Endodermal cell (in vitro differentiated cells): ENCODE results near the gene SUPT4H1. TPM values are rescaled to one million over a fixed set of nuclear protein-coding genes. Genes with fewer than 3 reads are reported as not detected.

Experiments used
- DNase-seq: peaks from one replicate; pipeline ENCODE4 v3.0.0-alpha.2; 2017
- H3K27ac ChIP-seq: 2 replicates; pipeline ENCODE4 v1.5.1; 2013; ENCODE audit warnings: mild to moderate bottlenecking, low read depth, low read length, moderate library complexity
- H3K27me3 ChIP-seq: 2 replicates; pipeline ENCODE4 v1.6.1; 2013; ENCODE audit warnings: mild to moderate bottlenecking, low read length, moderate library complexity; ENCODE audit not compliant: insufficient read depth, control insufficient read depth, poor library complexity, severe bottlenecking
- H3K36me3 ChIP-seq: 2 replicates; pipeline ENCODE4 v1.7.0; 2013; ENCODE audit warnings: mild to moderate bottlenecking, low read length, moderate library complexity; ENCODE audit not compliant: control insufficient read depth, insufficient read depth
- H3K4me1 ChIP-seq: one replicate; pipeline ENCODE4 v1.7.0; 2013; ENCODE audit warnings: low read length; ENCODE audit not compliant: control insufficient read depth, insufficient read depth
- H3K4me3 ChIP-seq: 2 replicates; pipeline ENCODE4 v1.5.1; 2013; ENCODE audit warnings: mild to moderate bottlenecking, low read length, moderate library complexity
- H3K9ac ChIP-seq: 2 replicates; pipeline ENCODE4 v1.6.1; 2013; ENCODE audit warnings: mild to moderate bottlenecking, low read length, moderate library complexity; ENCODE audit not compliant: poor library complexity, severe bottlenecking; ENCODE audit errors: extremely low read depth
- H3K9me3 ChIP-seq: 2 replicates; pipeline ENCODE4 v1.6.1; 2013; ENCODE audit warnings: mild to moderate bottlenecking, low read length, moderate library complexity; ENCODE audit not compliant: control insufficient read depth
- H3K27ac Mint-ChIP-seq: 2 replicates; pipeline ENCODE4 v1.8.0; 2020; ENCODE audit warnings: mixed read lengths
- H3K27me3 Mint-ChIP-seq: 2 replicates; pipeline ENCODE4 v1.8.0; 2021; ENCODE audit warnings: mild to moderate bottlenecking, mixed read lengths; ENCODE audit not compliant: insufficient read depth
- H3K36me3 Mint-ChIP-seq: 2 replicates; pipeline ENCODE4 v1.8.0; 2020; ENCODE audit warnings: low read depth, mixed read lengths
- H3K4me1 Mint-ChIP-seq: 2 replicates; pipeline ENCODE4 v1.8.0; 2020; ENCODE audit warnings: mixed read lengths
- H3K4me3 Mint-ChIP-seq: 2 replicates; pipeline ENCODE4 v1.8.0; 2020; ENCODE audit warnings: mild to moderate bottlenecking, moderate library complexity, mixed read lengths
- H3K9me3 Mint-ChIP-seq: 2 replicates; pipeline ENCODE4 v1.8.0; 2020; ENCODE audit warnings: mild to moderate bottlenecking, mixed read lengths
- CTCF ChIP-seq: fragments of 200-600 bp; sonication (generic); conservative IDR thresholded peaks from 2 replicates; pipeline ENCODE4 v1.5.0; 2021; ENCODE audit warnings: antibody characterized with exemption, mild to moderate bottlenecking
- WGBS, 2 experiments: methylation state at CpG; one replicate each; pipeline versions ENCODE4 v1.1.5 to v1.1.7; 2013; ENCODE audit warnings: missing lambda C conversion rate in 2 of 2, mixed read lengths in 1 of 2; ENCODE audit not compliant: insufficient coverage in 1 of 2, insufficient read length in 1 of 2; 5-methylcytosine and 5-hydroxymethylcytosine counted together
- total RNA-seq, 2 donors: library from RNA; stranded (reverse); fragmentation: NEBNext Ultra II Directional in 1 of 2; extraction: Animal tissue kit (Norgen Biotek cat#: 25700) in 1 of 2; gene quantifications; 2 replicates in 1 of 2; 3 replicates in 1 of 2; pipeline ENCODE4 v1.2.1, GENCODE V29; 2021

SUPT4H1 gene
- total RNA-seq, 2 donors from 2014 or later: 97.2 to 98.8 TPM

GRCh38 chr17:58305626-58306025 lies 46.4 kb downstream of the SUPT4H1 start:
- Mint-ChIP-seq H3K4me1 (no peaks in the 10 kb centered on the region), H3K27ac (no peak overlapping the region), H3K4me3 (no peak overlapping the region), H3K36me3 (peaks cover 3% of the 10 kb centered on the region), H3K27me3 (no peaks in the 10 kb centered on the region), H3K9me3 (no peaks in the 10 kb centered on the region)
- no peak overlapping the region for H3K4me3 ChIP-seq
- no peaks in the 10 kb centered on the region for H3K4me1 ChIP-seq
- H3K9me3 ChIP-seq: no peaks in the 10 kb centered on the region
- no peak for DNase-seq
- 89 to 100% methylated on average over 5 to 8 of the region's 8 CpGs for WGBS, 2 experiments
- H3K27me3 ChIP-seq: no peaks in the 10 kb centered on the region
- no peaks in the 10 kb centered on the region for H3K36me3 ChIP-seq
- no peak overlapping the region for H3K9ac ChIP-seq
- no peak for TF ChIP-seq CTCF
- H3K27ac ChIP-seq: no peak overlapping the region

DNA sequence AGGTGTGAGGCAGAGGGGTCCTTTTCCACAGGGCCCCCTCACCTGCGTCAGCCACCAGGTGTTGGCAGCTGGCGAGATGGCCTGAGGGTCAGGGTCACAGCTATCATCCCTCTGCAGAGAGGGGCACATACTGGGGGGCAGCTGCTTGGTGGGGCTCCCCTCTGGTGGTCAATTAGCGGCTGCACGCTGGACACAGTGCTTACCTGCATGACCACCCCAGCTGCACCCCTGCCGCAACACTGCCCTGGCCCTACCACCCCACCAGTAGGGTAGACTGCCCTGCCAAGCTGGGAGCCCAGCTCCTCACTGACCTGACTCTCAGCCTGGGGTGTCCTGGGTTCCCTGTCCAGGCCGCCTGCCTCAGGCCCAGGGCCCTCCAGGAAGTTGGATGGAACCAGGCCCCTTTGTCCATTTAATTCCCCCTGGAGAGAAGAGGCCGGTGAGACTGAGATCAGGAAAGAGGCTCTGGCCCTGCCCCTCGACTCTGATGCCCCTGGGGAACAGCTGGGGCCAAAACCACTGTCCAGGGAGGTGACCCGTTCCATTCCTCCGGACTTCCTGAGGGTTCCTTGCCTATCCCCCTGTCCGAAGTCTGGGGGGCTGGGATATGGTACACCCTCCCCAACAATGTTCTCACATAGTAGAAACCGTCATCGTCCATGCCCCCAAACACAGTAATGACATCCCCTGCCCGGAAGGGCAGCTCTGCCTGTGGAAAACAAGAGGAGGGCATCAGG lies 47.1 kb downstream of the SUPT4H1 start:
- TF ChIP-seq CTCF: no peak
- no peak overlapping the region for H3K4me3 Mint-ChIP-seq
- no peak overlapping the region for H3K27ac ChIP-seq
- no peaks in the 10 kb centered on the region for H3K9me3 Mint-ChIP-seq
- no peak overlapping the region for H3K27ac Mint-ChIP-seq
- no peaks in the 10 kb centered on the region for H3K9me3 ChIP-seq
- H3K4me3 ChIP-seq: no peak overlapping the region
- no peaks in the 10 kb centered on the region for H3K4me1 ChIP-seq
- no peak overlapping the region for H3K9ac ChIP-seq
- peaks cover 3% of the 10 kb centered on the region for H3K27me3 Mint-ChIP-seq
- no peaks in the 10 kb centered on the region for H3K4me1 Mint-ChIP-seq
- DNase-seq: no peak
- 93 to 94% methylated on average over 6 to 14 of the region's 14 CpGs for WGBS, 2 experiments
- H3K36me3 Mint-ChIP-seq: peaks cover 3% of the 10 kb centered on the region
- no peaks in the 10 kb centered on the region for H3K27me3 ChIP-seq
- H3K36me3 ChIP-seq: no peaks in the 10 kb centered on the region

DNA sequence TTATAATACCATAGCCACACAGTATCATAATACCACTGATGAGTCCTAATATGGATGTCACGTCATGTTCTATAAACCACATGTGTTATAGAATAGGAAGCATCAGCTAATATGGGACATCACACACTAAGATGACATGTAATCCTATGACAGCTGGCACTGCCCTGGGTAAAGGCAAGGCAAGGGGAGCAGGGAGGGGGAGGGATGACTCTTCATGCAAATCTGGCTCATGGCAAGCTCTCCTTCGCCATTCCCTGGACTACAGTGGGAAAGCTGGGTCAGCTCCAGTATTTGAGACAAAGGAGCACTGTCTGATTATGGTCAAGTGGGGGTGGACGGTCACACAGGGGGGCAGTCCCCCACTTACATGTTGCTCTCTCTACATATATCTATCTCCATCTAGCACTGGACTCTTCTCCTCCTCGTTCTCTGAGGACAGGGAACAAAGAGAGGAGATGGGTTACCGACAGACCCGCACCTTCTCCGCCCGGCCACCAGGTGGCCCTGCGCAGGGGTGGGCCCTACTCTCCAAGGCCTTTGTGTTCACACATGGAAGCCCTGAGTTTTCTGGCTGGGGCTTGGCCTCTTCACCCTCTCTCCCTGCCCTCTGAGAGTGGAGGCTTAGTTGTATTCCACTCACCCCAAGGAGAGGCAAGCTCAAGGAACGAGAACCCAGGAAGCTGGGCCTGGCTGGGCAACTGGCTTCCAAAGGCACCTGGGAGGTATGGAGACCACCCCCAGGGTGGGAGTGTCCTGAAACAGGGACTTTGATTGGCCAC lies 47.8 kb downstream of the SUPT4H1 start:
- no peak overlapping the region for H3K4me3 ChIP-seq
- no peaks in the 10 kb centered on the region for H3K9me3 ChIP-seq
- no peaks in the 10 kb centered on the region for H3K4me1 Mint-ChIP-seq
- H3K27ac ChIP-seq: no peak overlapping the region
- H3K27ac Mint-ChIP-seq: peak overlapping the region; percentile 77
- H3K27me3 Mint-ChIP-seq: peaks cover 3% of the 10 kb centered on the region
- TF ChIP-seq CTCF: peak; percentile 93
- H3K4me3 Mint-ChIP-seq: no peak overlapping the region
- H3K9me3 Mint-ChIP-seq: no peaks in the 10 kb centered on the region
- no peaks in the 10 kb centered on the region for H3K4me1 ChIP-seq
- peak; percentile 93 for DNase-seq
- peaks cover 3% of the 10 kb centered on the region for H3K36me3 Mint-ChIP-seq
- H3K9ac ChIP-seq: no peak overlapping the region
- WGBS, 2 experiments: 50 to 80% methylated on average over 2 to 10 of the region's 10 CpGs
- no peaks in the 10 kb centered on the region for H3K27me3 ChIP-seq
- H3K36me3 ChIP-seq: no peaks in the 10 kb centered on the region
